Activated T-cell treated with anti-CD3 and anti-CD28 coated beads for 4 hours (primary cell): Measurements from ENCODE around the gene PMVK.

Experiments used
- DNase-seq: peaks from one replicate; pipeline ENCODE4 v3.0.0-alpha.2; 2020

The PMVK gene

DNA sequence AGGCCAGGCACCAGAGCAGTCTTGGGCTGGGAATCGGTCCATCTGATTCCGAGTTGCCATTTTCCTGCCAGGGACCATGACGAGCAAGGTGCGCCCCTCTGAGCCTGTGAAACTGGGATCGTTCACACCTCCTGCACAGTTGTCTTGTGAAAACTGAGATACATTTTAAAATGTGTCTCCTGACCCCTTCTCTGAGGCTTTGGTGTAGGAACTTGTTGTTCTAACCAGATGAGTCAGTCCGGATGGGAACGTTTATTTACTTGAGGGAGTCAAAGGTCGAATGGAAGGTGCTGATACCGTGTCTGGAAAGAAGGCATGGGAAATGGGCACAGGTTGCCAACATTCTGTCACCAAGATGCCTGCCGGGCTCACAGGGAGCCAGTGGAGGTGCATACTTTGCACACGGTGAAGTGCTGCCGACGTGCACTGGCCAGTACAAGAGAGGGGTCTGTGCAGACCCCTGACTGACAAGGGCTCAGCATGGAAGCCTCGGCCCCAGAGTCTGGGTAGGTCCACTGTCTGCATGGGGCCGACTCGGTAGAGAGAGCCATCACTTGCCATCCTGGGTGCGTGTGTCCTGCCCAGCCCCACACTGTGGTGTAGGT, 59.0 kb downstream of the PMVK start:
- DNase-seq: no peak

DNA sequence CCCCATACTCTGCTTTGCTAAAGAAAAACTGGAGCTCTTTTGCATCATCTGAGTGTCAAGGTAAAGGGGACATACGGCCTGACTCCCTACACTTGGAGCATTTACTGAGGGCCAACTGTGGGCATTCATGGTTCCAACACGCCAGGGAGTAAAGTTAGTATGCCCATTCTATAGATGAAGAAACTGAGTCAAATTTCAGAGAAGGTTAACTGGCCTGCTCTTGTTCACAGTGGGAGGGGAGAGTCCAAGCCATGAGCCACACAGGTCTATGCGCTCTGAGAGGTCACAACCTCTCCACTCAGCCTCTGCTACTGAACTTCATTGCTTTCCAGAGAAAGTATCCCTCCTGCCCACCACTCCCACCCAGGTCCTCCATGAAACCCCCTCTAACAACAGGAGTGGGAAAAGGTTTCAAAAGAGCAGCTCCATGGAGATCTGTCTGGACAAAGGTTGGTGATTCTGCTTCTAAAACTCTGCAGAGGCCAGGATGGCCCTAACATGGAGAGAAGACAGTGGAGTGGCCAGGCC, 59.6 kb downstream of the PMVK start:
- DNase-seq: no peak
